GM23338 (cell line): ENCODE results near the gene PSMD6. TPM values are rescaled to one million over a fixed set of nuclear protein-coding genes. Genes with fewer than 3 reads are reported as not detected.
A peak's percentile ranks its signal among the peaks of the same experiment; 100 is the strongest.

ENCODE experiments used
- ATAC-seq: fragments of 200-7000 bp; cut with Tn5 transposase; 3 replicates; pipeline ENCODE4 v1.9.1; 2020
- DNase-seq: peaks from one replicate; pipeline ENCODE4 v3.0.0-alpha.2; 2015; ENCODE audit warnings: low spot score
- H2AFZ ChIP-seq: fragments of 200-600 bp; sonication (generic); 2 replicates; pipeline ENCODE4 v1.8.0; 2016; ENCODE audit warnings: antibody characterized with exemption, mild to moderate bottlenecking, moderate library complexity
- H3F3A ChIP-seq: fragments of 200-600 bp; sonication (generic); replicated peaks from 2 replicates; pipeline ENCODE4 v1.8.0; 2017; ENCODE audit warnings: antibody characterized with exemption, mixed run types, low read depth
- H3K27ac ChIP-seq: fragments of 200-600 bp; sonication (generic); 2 replicates; pipeline ENCODE4 v1.6.1; 2016; ENCODE audit warnings: low read depth
- H3K27me3 ChIP-seq: fragments of 200-600 bp; sonication (generic); 2 replicates; pipeline ENCODE4 v1.8.0; 2016; ENCODE audit warnings: mild to moderate bottlenecking, mixed run types, moderate library complexity; ENCODE audit not compliant: insufficient read depth
- H3K36me3 ChIP-seq: fragments of 200-600 bp; sonication (generic); 2 replicates; pipeline ENCODE4 v1.8.0; 2016; ENCODE audit warnings: mild to moderate bottlenecking; ENCODE audit not compliant: insufficient read depth
- H3K4me1 ChIP-seq: fragments of 200-600 bp; sonication (generic); 2 replicates; pipeline ENCODE4 v1.8.0; 2016; ENCODE audit warnings: mild to moderate bottlenecking, moderate library complexity; ENCODE audit not compliant: insufficient read depth
- H3K4me2 ChIP-seq: fragments of 200-600 bp; sonication (generic); 2 replicates; pipeline ENCODE4 v1.7.1; 2017; ENCODE audit warnings: mixed run types
- H3K4me3 ChIP-seq: fragments of 200-600 bp; sonication (generic); 2 replicates; pipeline ENCODE4 v1.6.1; 2016; ENCODE audit warnings: mixed run types
- H3K79me2 ChIP-seq: fragments of 200-600 bp; sonication (generic); replicated peaks from 2 replicates; pipeline ENCODE4 v1.8.0; 2017; ENCODE audit warnings: mild to moderate bottlenecking; ENCODE audit not compliant: insufficient read depth
- H3K9me2 ChIP-seq: fragments of 200-600 bp; sonication (generic); 2 replicates; pipeline ENCODE4 v1.8.0; 2017; ENCODE audit not compliant: insufficient read depth
- H4K20me1 ChIP-seq: fragments of 200-600 bp; sonication (generic); replicated peaks from 2 replicates; pipeline ENCODE4 v1.8.0; 2017; ENCODE audit warnings: mild to moderate bottlenecking; ENCODE audit not compliant: insufficient read depth
- H3K27ac Mint-ChIP-seq: 2 replicates; pipeline ENCODE4 v1.8.0; 2020; ENCODE audit warnings: inconsistent platforms, mild to moderate bottlenecking, moderate library complexity, mixed read lengths
- H3K27me3 Mint-ChIP-seq: 3 replicates; pipeline ENCODE4 v1.8.0; 2022; ENCODE audit warnings: low read depth, mild to moderate bottlenecking, moderate library complexity, mixed read lengths, inconsistent platforms; ENCODE audit not compliant: insufficient read depth, poor library complexity
- H3K36me3 Mint-ChIP-seq: 3 replicates; pipeline ENCODE4 v1.8.0; 2021; ENCODE audit warnings: low read depth, mild to moderate bottlenecking, inconsistent platforms, moderate library complexity, mixed read lengths
- H3K4me1 Mint-ChIP-seq: 3 replicates; pipeline ENCODE4 v1.8.0; 2020; ENCODE audit warnings: mild to moderate bottlenecking, inconsistent platforms, mixed read lengths
- H3K4me3 Mint-ChIP-seq: 3 replicates; pipeline ENCODE4 v1.8.0; 2021; ENCODE audit warnings: moderate library complexity, mild to moderate bottlenecking, inconsistent platforms, mixed read lengths
- H3K9me3 Mint-ChIP-seq: 3 replicates; pipeline ENCODE4 v1.8.0; 2020; ENCODE audit warnings: moderate library complexity, mild to moderate bottlenecking, inconsistent platforms, mixed read lengths
- CREB1 ChIP-seq: fragments of 250-450 bp; sonication (Bioruptor Pico); IDR thresholded peaks from 2 replicates; pipeline ENCODE4 v1.5.0; 2020; ENCODE audit warnings: low read depth, mild to moderate bottlenecking, moderate library complexity
- EZH2 ChIP-seq: fragments of 200-600 bp; sonication (generic); IDR thresholded peaks from one replicate; pipeline ENCODE4 v1.8.0; 2017; ENCODE audit warnings: antibody characterized with exemption, mild to moderate bottlenecking, low read depth; ENCODE audit not compliant: unreplicated experiment
- EZH2phosphoT487 ChIP-seq: fragments of 200-600 bp; sonication (generic); IDR thresholded peaks from one replicate; pipeline ENCODE4 v1.8.1; 2018; ENCODE audit warnings: antibody characterized with exemption; ENCODE audit not compliant: unreplicated experiment
- JUNB ChIP-seq: IDR thresholded peaks from one replicate; pipeline ENCODE4 v1.6.1; 2016; ENCODE audit warnings: antibody characterized with exemption; ENCODE audit not compliant: unreplicated experiment
- NANOG ChIP-seq: IDR thresholded peaks from 2 replicates; pipeline ENCODE4 v1.6.1; 2016; ENCODE audit warnings: antibody characterized with exemption, borderline replicate concordance
- POLR2AphosphoS5 ChIP-seq: IDR thresholded peaks from 2 replicates; pipeline ENCODE4 v1.6.1; 2016; ENCODE audit warnings: antibody characterized with exemption, low read depth
- REST ChIP-seq: IDR thresholded peaks from one replicate; pipeline ENCODE4 v1.6.1; 2018; ENCODE audit warnings: antibody characterized with exemption; ENCODE audit not compliant: unreplicated experiment
- STAT1 ChIP-seq: IDR thresholded peaks from one replicate; pipeline ENCODE4 v1.6.1; 2016; ENCODE audit warnings: antibody characterized with exemption; ENCODE audit not compliant: unreplicated experiment
- ZNF114 ChIP-seq: fragments of 250-450 bp; sonication (Bioruptor Pico); IDR thresholded peaks from 2 replicates; pipeline ENCODE4 v1.5.0; 2020; ENCODE audit warnings: mild to moderate bottlenecking, moderate library complexity
- ZNF331 ChIP-seq: fragments of 250-450 bp; sonication (Bioruptor Pico); IDR thresholded peaks from 2 replicates; pipeline ENCODE4 v1.5.0; 2020; ENCODE audit warnings: low read depth, mild to moderate bottlenecking, moderate library complexity
- polyA plus RNA-seq: library from polyadenylated mRNA; unstranded; fragments of >200 nt; fragmentation: Nextera tagmentation; extraction: Ambion mirVana; gene quantifications from 2 replicates; pipeline ENCODE4 v1.2.1, GENCODE V29; 2016
- total RNA-seq: library from RNA; depleted of rRNA; stranded (reverse); fragments of >200 nt; shearing (Covaris generic); gene quantifications from 2 replicates; pipeline ENCODE4 v1.2.3, GENCODE V29; 2014
- TF ChIP-seq, protein P1 (sequence below): IDR thresholded peaks from 2 replicates; pipeline ENCODE4 v1.6.1; 2016; ENCODE audit warnings: antibody characterized with exemption
- TF ChIP-seq, protein P2 (sequence below), 2 experiments: fragments of 200-600 bp in 1 of 2; sonication (generic) in 1 of 2; conservative IDR thresholded peaks; 2 replicates each; pipeline versions ENCODE4 v1.5.1 to v1.6.1; 2016 to 2017; ENCODE audit warnings: antibody characterized with exemption in 2 of 2, low read depth in 2 of 2, mild to moderate bottlenecking in 2 of 2, moderate library complexity in 1 of 2

Gene PSMD6
- total and polyA plus RNA-seq, 2 experiments from 2014 or later = 98.1 to 205 TPM

GRCh38 chr3:64042952-64043351, 19.7 kb upstream of the PSMD6 start (continued):
- TF ChIP-seq REST (no peak), JUNB (no peak), POLR2AphosphoS5 (no peak), CREB1 (CRISPR knock-in tag) (no peak), NANOG (no peak), STAT1 (no peak), EZH2phosphoT487 (no peak), EZH2 (no peak)
- TF ChIP-seq, protein P1, sequence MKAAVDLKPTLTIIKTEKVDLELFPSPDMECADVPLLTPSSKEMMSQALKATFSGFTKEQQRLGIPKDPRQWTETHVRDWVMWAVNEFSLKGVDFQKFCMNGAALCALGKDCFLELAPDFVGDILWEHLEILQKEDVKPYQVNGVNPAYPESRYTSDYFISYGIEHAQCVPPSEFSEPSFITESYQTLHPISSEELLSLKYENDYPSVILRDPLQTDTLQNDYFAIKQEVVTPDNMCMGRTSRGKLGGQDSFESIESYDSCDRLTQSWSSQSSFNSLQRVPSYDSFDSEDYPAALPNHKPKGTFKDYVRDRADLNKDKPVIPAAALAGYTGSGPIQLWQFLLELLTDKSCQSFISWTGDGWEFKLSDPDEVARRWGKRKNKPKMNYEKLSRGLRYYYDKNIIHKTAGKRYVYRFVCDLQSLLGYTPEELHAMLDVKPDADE = no peak
- TF ChIP-seq, protein P2, sequence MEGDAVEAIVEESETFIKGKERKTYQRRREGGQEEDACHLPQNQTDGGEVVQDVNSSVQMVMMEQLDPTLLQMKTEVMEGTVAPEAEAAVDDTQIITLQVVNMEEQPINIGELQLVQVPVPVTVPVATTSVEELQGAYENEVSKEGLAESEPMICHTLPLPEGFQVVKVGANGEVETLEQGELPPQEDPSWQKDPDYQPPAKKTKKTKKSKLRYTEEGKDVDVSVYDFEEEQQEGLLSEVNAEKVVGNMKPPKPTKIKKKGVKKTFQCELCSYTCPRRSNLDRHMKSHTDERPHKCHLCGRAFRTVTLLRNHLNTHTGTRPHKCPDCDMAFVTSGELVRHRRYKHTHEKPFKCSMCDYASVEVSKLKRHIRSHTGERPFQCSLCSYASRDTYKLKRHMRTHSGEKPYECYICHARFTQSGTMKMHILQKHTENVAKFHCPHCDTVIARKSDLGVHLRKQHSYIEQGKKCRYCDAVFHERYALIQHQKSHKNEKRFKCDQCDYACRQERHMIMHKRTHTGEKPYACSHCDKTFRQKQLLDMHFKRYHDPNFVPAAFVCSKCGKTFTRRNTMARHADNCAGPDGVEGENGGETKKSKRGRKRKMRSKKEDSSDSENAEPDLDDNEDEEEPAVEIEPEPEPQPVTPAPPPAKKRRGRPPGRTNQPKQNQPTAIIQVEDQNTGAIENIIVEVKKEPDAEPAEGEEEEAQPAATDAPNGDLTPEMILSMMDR (conservative IDR thresholded peaks at IDR 0.05; ENCODE audit: low read depth in 2 of 2) = no peak

DNA sequence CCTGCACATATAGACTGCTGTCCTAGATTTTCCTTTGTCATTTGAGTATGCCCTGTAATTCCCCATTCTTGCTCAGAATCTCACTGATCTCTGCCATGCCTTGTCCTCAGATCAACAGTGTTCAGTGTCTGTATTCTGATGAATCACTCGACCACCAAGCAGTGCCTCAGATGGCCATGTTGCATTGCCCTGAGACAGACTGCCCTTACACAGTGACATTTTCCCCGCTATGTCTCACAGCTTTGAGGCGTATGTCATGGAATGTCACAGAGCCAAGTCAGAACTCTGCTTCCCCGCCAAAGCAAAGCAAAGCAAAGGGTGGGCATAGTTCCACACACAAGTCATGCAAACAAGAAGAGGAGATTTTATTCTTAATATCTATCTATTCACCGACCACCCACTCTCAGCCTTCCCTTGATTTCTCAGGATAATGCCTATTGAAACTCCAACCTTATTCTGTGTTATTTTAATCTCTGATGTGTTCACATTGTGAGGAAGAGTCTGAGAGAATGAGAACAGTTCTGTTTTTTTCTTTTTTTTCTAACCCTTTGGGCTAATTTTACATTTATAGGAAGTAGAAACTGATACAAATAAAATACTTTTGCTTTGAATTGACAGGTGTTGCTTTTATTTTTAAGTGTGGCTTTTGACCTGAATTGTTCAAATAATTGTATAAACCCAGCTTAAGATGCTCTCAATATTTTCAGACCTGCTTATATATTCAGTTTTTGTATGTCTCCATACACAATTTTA, 16.9 kb upstream of the PSMD6 start:
- peaks cover 1% of the 10 kb centered on the region for H3K27me3 Mint-ChIP-seq
- H3K4me1 Mint-ChIP-seq = no peaks in the 10 kb centered on the region
- no peak overlapping the region for H3K4me3 Mint-ChIP-seq
- no peak for ATAC-seq
- Histone ChIP-seq H3K27me3 (no peaks in the 10 kb centered on the region), H3K4me1 (no peaks in the 10 kb centered on the region), H3K9me2 (no peaks in the 10 kb centered on the region), H3F3A (no peaks in the 10 kb centered on the region), H3K36me3 (no peaks in the 10 kb centered on the region), H3K27ac (no peak overlapping the region), H4K20me1 (no peaks in the 10 kb centered on the region), H3K4me2 (no peak overlapping the region), H3K79me2 (no peaks in the 10 kb centered on the region), H2AFZ (peak overlapping the region; percentile 45; the same call in 1 of the 2 replicates), H3K4me3 (no peak overlapping the region)
- no peaks in the 10 kb centered on the region for H3K9me3 Mint-ChIP-seq
- DNase-seq = no peak
- no peak overlapping the region for H3K27ac Mint-ChIP-seq
- H3K36me3 Mint-ChIP-seq = no peaks in the 10 kb centered on the region
- TF ChIP-seq, protein P2 (conservative IDR thresholded peaks at IDR 0.05; ENCODE audit: low read depth in 2 of 2) = no peak
- no peak for TF ChIP-seq CREB1 (CRISPR knock-in tag)
- TF ChIP-seq POLR2AphosphoS5 = no peak
- TF ChIP-seq NANOG = no peak
- no peak for TF ChIP-seq ZNF114
- no peak for TF ChIP-seq REST
- no peak for TF ChIP-seq ZNF331 (CRISPR knock-in tag)
- no peak for TF ChIP-seq STAT1
- no peak for TF ChIP-seq JUNB
- TF ChIP-seq, protein P1 = no peak
- TF ChIP-seq EZH2phosphoT487 = no peak
